Endothelial cell of umbilical vein (primary cell): ENCODE results near the gene ATOH7. TPM values are rescaled to one million over a fixed set of nuclear protein-coding genes. Genes with fewer than 3 reads are reported as not detected.

Source experiments
- BruUV-seq: library from RNA; stranded (reverse); fragments of 400-500 nt; replicated peaks from 2 replicates; lab custom pipeline; 2021; lab: Mats Ljungman, UMichigan
- CTCF ChIA-PET: fragments of 300-600, 350-600 bp; sonication (Branson Sonifier 250); formaldehyde crosslinking; loops from one replicate; lab custom pipeline; 2021; ENCODE audit warnings: antibody characterized with exemption, inconsistent platforms; lab: Charles Lee
- POLR2A ChIA-PET: fragments of 300-600, 350-600 bp; sonication (Branson Sonifier 250); formaldehyde crosslinking; loops from one replicate; lab custom pipeline; 2021; ENCODE audit warnings: antibody characterized with exemption, inconsistent platforms; lab: Charles Lee
- DNase-seq: peaks from one replicate; pipeline ENCODE4 v3.0.0-alpha.2; 2011; ENCODE audit warnings: low read depth, low spot score
- FAIRE-seq: peaks from 2 replicates; lab custom pipeline; 2011; peaks lifted over from hg19 to GRCh38; lab: Jason Lieb, UNC
- H2AFZ ChIP-seq: 2 replicates; pipeline ENCODE4 v1.6.0; 2012; ENCODE audit warnings: low read depth, low read length, control low read depth, inconsistent platforms
- H3K27ac ChIP-seq: 2 replicates; pipeline ENCODE4 v1.5.1; 2011; ENCODE audit warnings: low read depth, mild to moderate bottlenecking, control low read depth, low read length, moderate library complexity; ENCODE audit not compliant: insufficient read depth
- H3K27me3 ChIP-seq, 2 experiments: 2 replicates each; pipeline versions ENCODE4 v1.6.0 to v1.6.1; 2011; ENCODE audit warnings: low read length in 2 of 2, mixed read lengths in 1 of 2; ENCODE audit not compliant: control insufficient read depth in 2 of 2, insufficient read depth in 2 of 2
- H3K36me3 ChIP-seq, 2 experiments: 2 replicates in 1 of 2; 3 replicates in 1 of 2; pipeline ENCODE4 v1.5.1; 2011; ENCODE audit warnings: low read length in 2 of 2, mild to moderate bottlenecking in 1 of 2, moderate library complexity in 1 of 2; ENCODE audit not compliant: control insufficient read depth in 2 of 2, insufficient read depth in 2 of 2; ENCODE audit errors: extremely low read depth in 1 of 2
- H3K4me1 ChIP-seq: 3 replicates; pipeline ENCODE4 v1.5.1; 2011; ENCODE audit warnings: mild to moderate bottlenecking, low read length; ENCODE audit not compliant: control insufficient read depth, insufficient read depth; ENCODE audit errors: extremely low read depth
- H3K4me2 ChIP-seq: 2 replicates; pipeline ENCODE4 v1.6.1; 2011; ENCODE audit warnings: low read length, control low read depth, mixed read lengths; ENCODE audit not compliant: insufficient read depth
- H3K4me3 ChIP-seq, 3 experiments: fragments of 200-600 bp in 1 of 3; sonication (generic), shearing (Covaris generic) in 1 of 3; replicated peaks in 1 of 3; 2 replicates each; pipeline ENCODE4 v1.5.1; 2011 to 2016; ENCODE audit warnings: control low read depth in 3 of 3, low read length in 3 of 3, mild to moderate bottlenecking in 2 of 3, inconsistent platforms in 1 of 3, low read depth in 1 of 3, moderate library complexity in 1 of 3; ENCODE audit not compliant: insufficient read depth in 1 of 3
- H3K79me2 ChIP-seq: 2 replicates; pipeline ENCODE4 v1.6.0; 2012; ENCODE audit warnings: low read length, inconsistent platforms; ENCODE audit not compliant: control insufficient read depth, insufficient read depth
- H3K9ac ChIP-seq: replicated peaks from 2 replicates; pipeline ENCODE3; 2011; ENCODE audit warnings: low read length, control low read depth; ENCODE audit not compliant: insufficient read depth; ENCODE audit errors: extremely low read depth
- H3K9me1 ChIP-seq: replicated peaks from 3 replicates; pipeline ENCODE4 v1.6.0; 2011; ENCODE audit warnings: mild to moderate bottlenecking, low read length; ENCODE audit not compliant: control insufficient read depth, insufficient read depth; ENCODE audit errors: extremely low read depth
- H3K9me3 ChIP-seq: replicated peaks from 2 replicates; pipeline ENCODE4 v1.5.1; 2012; ENCODE audit warnings: low read length, inconsistent platforms; ENCODE audit not compliant: control insufficient read depth, insufficient read depth
- H4K20me1 ChIP-seq: replicated peaks from 2 replicates; pipeline ENCODE3; 2011; ENCODE audit warnings: mild to moderate bottlenecking, low read length; ENCODE audit not compliant: control insufficient read depth, insufficient read depth; ENCODE audit errors: extremely low read depth
- CTCF ChIP-seq, 2 donors: IDR thresholded peaks; 1 replicate in 1 of 2; 2 replicates in 1 of 2; pipeline ENCODE4 v1.5.1; 2011; ENCODE audit warnings: low read length in 2 of 2, mild to moderate bottlenecking in 2 of 2, moderate library complexity in 2 of 2, control low read depth in 1 of 2, inconsistent platforms in 1 of 2, low read depth in 1 of 2; ENCODE audit not compliant: insufficient read depth in 1 of 2; ENCODE audit errors: extremely low read depth in 1 of 2
- EZH2 ChIP-seq: IDR thresholded peaks from 2 replicates; pipeline ENCODE4 v1.6.1; 2012; ENCODE audit warnings: borderline replicate concordance, low read depth, mild to moderate bottlenecking, moderate library complexity, low read length, inconsistent platforms; ENCODE audit not compliant: severe bottlenecking
- FOS ChIP-seq: IDR thresholded peaks from 2 replicates; pipeline ENCODE4 v1.6.1; 2011; ENCODE audit warnings: mild to moderate bottlenecking, low read length, moderate library complexity, borderline replicate concordance; ENCODE audit not compliant: insufficient read depth
- GATA2 ChIP-seq: IDR thresholded peaks from 2 replicates; pipeline ENCODE4 v1.7.0; 2011; ENCODE audit warnings: low read depth, mild to moderate bottlenecking, moderate library complexity, mixed read lengths, low read length; ENCODE audit not compliant: insufficient read length, insufficient read depth
- JUN ChIP-seq: IDR thresholded peaks from 2 replicates; pipeline ENCODE4 v1.6.1; 2011; ENCODE audit warnings: borderline replicate concordance, low read depth; ENCODE audit not compliant: insufficient read length, insufficient read depth
- MAX ChIP-seq: IDR thresholded peaks from 2 replicates; pipeline ENCODE4 v1.6.1; 2011; ENCODE audit not compliant: insufficient read depth, insufficient read length
- MYC ChIP-seq: IDR thresholded peaks from one replicate; pipeline ENCODE4 v1.6.1; 2011; ENCODE audit warnings: mild to moderate bottlenecking, low read depth, low read length
- POLR2A ChIP-seq: IDR thresholded peaks from 2 replicates; pipeline ENCODE4 v1.6.1; 2012; ENCODE audit warnings: low read depth, mild to moderate bottlenecking, control low read depth, low read length
- POLR2AphosphoS5 ChIP-seq: IDR thresholded peaks from 2 replicates; pipeline ENCODE4 v1.6.1; 2012; ENCODE audit warnings: low read depth, mild to moderate bottlenecking, control low read depth, low read length, moderate library complexity; ENCODE audit not compliant: insufficient read depth
- dilution Hi-C: fragments of 300-500 bp; cut with MboI; formaldehyde crosslinking; loops from one replicate; pipeline ENCODE4 v1.15.0; 2019; ENCODE audit warnings: low sequenced_read_pairs; ENCODE audit not compliant: extremely low pct_ligation_motif_present
- intact Hi-C: fragments of 100-400 bp; cut with micrococcal nuclease; formaldehyde crosslinking; loops from one replicate; pipeline ENCODE4 v1.10.0; 2022
- polyA plus RNA-seq, 4 experiments: library from polyadenylated mRNA; depleted of rRNA in 3 of 4; stranded (reverse) in 3 of 4; unstranded in 1 of 4; fragments of >200 nt; gene quantifications; 2 replicates each; pipeline versions ENCODE4 v1.2.1 to v1.2.3, GENCODE V29; 2011 to 2012; ENCODE audit warnings: missing spikeins in 1 of 4
- total RNA-seq: library from RNA; stranded (reverse); gene quantifications from 2 replicates; pipeline ENCODE4 v1.2.3, GENCODE V29; 2021

The ATOH7 gene
- total and polyA plus RNA-seq, 2 donors (not counting 3 experiments of a cell fraction or from before 2014, with no cell fraction given): not detected

- H3K4me2 ChIP-seq: no peak overlapping the region
- peaks cover 0 to 3% of the 10 kb centered on the region in 2 experiments for H3K27me3 ChIP-seq
- H3K79me2 ChIP-seq: no peaks in the 10 kb centered on the region
- FAIRE-seq (no peak), DNase-seq (no peak)
- no peaks in the 10 kb centered on the region for H3K36me3 ChIP-seq
- BruUV-seq: no TSS peak
- H3K9me1 ChIP-seq: no peaks in the 10 kb centered on the region
- TF ChIP-seq MAX: no peak
- no peak for TF ChIP-seq POLR2AphosphoS5
- no peak for TF ChIP-seq FOS
- no peak for TF ChIP-seq POLR2A
- no peak for TF ChIP-seq CTCF (IDR thresholded peaks at IDR 0.05; ENCODE audit: extremely low read depth in 1 of 2, insufficient read depth in 1 of 2, low read depth in 1 of 2, low read length in 2 of 2)
- TF ChIP-seq EZH2: no peak
- TF ChIP-seq GATA2: no peak
- TF ChIP-seq JUN: no peak
- TF ChIP-seq MYC: no peak
- ChIA-PET CTCF (interaction anchor here (1.5 kb wide), 1 partner anchor 63 kb away, joined by 4 read pairs; no protein-coding TSS in a partner anchor), POLR2A (no interaction called here)
- intact Hi-C loops: no loop called here
- no peaks in the 10 kb centered on the region for H4K20me1 ChIP-seq
- dilution Hi-C loops: no loop called here
- no peak overlapping the region for H3K9ac ChIP-seq
- H3K4me1 ChIP-seq: no peaks in the 10 kb centered on the region
- H3K9me3 ChIP-seq: no peaks in the 10 kb centered on the region
- no peak overlapping the region for H2AFZ ChIP-seq
- H3K4me3 ChIP-seq: no peak overlapping the region
- no peak overlapping the region for H3K27ac ChIP-seq
Measured at GRCh38 chr10:68276224-68276623, 44.3 kb upstream of the ATOH7 start.
